H1 (cell line): ENCODE results near the gene CXCL16. TPM values are rescaled to one million over a fixed set of nuclear protein-coding genes. Genes with fewer than 3 reads are reported as not detected.

Source experiments
- CTCF ChIA-PET: fragments of 300-600 bp; sonication (Branson Sonifier 250); formaldehyde crosslinking; loops from one replicate; lab custom pipeline; 2021; ENCODE audit not compliant: partially characterized antibody; lab: Charles Lee
- POLR2A ChIA-PET: fragments of 300-600 bp; sonication (Branson Sonifier 250); formaldehyde crosslinking; loops from one replicate; lab custom pipeline; 2021; ENCODE audit warnings: inconsistent platforms; ENCODE audit not compliant: partially characterized antibody; lab: Charles Lee
- DNase-seq, 2 experiments: peaks; one replicate each; pipeline versions ENCODE4 v3.0.0 to v3.0.0-alpha.2; 2010 to 2022; ENCODE audit warnings: low spot score in 2 of 2, low read depth in 1 of 2, mixed read lengths in 1 of 2
- FAIRE-seq: peaks from 2 replicates; lab custom pipeline; 2011; peaks lifted over from hg19 to GRCh38; lab: Jason Lieb, UNC
- H2AFZ ChIP-seq: 2 replicates; pipeline ENCODE4 v1.8.1; 2012; ENCODE audit warnings: low read length, inconsistent platforms
- H2AK5ac ChIP-seq: 2 replicates; pipeline ENCODE4 v1.6.1; 2013; ENCODE audit warnings: low read depth, low read length
- H2BK120ac ChIP-seq: replicated peaks from 2 replicates; pipeline ENCODE3; 2013; ENCODE audit warnings: low read depth, low read length, inconsistent platforms
- H2BK12ac ChIP-seq: 2 replicates; pipeline ENCODE4 v1.6.1; 2013; ENCODE audit warnings: low read depth, low read length
- H2BK15ac ChIP-seq: 2 replicates; pipeline ENCODE4 v1.6.1; 2013; ENCODE audit warnings: low read length
- H2BK20ac ChIP-seq: 2 replicates; pipeline ENCODE4 v1.6.1; 2013; ENCODE audit warnings: low read length
- H2BK5ac ChIP-seq: 2 replicates; pipeline ENCODE4 v1.6.1; 2013; ENCODE audit warnings: low read depth, low read length
- H3K14ac ChIP-seq: 2 replicates; pipeline ENCODE4 v1.6.1; 2013; ENCODE audit warnings: inconsistent platforms; ENCODE audit not compliant: insufficient read length
- H3K18ac ChIP-seq: 2 replicates; pipeline ENCODE4 v1.6.1; 2013; ENCODE audit warnings: low read length; ENCODE audit errors: extremely low read depth
- H3K23ac ChIP-seq: 2 replicates; pipeline ENCODE4 v1.6.1; 2013; ENCODE audit warnings: inconsistent platforms; ENCODE audit not compliant: insufficient read length
- H3K23me2 ChIP-seq: 2 replicates; pipeline ENCODE4 v1.6.1; 2013; ENCODE audit warnings: low read depth, low read length
- H3K27ac ChIP-seq: 2 replicates; pipeline ENCODE4 v1.6.1; 2011; ENCODE audit warnings: low read depth, low read length, inconsistent platforms
- H3K27me3 ChIP-seq, 4 experiments: replicated peaks in 1 of 4; 1 replicate in 1 of 4; 2 replicates in 3 of 4; pipeline versions ENCODE4 v1.6.1 to v1.8.1; 2011 to 2013; ENCODE audit warnings: low read length in 3 of 4, mild to moderate bottlenecking in 3 of 4, inconsistent platforms in 2 of 4, mixed read lengths in 2 of 4, moderate library complexity in 1 of 4; ENCODE audit not compliant: control insufficient read depth in 3 of 4, insufficient read depth in 3 of 4; ENCODE audit errors: extremely low read depth in 1 of 4
- H3K36me3 ChIP-seq, 4 experiments: 2 replicates each; pipeline versions ENCODE4 v1.6.1 to v1.8.1; 2011 to 2013; ENCODE audit warnings: mild to moderate bottlenecking in 4 of 4, low read length in 3 of 4, moderate library complexity in 2 of 4, control low read depth in 1 of 4, inconsistent platforms in 1 of 4; ENCODE audit not compliant: insufficient read depth in 4 of 4, control insufficient read depth in 2 of 4
- H3K4ac ChIP-seq: replicated peaks from 2 replicates; pipeline ENCODE3; 2013; ENCODE audit warnings: low read length, low read depth, mixed read lengths, inconsistent platforms; ENCODE audit not compliant: insufficient read length
- H3K4me1 ChIP-seq, 4 experiments: replicated peaks in 1 of 4; 1 replicate in 1 of 4; 2 replicates in 3 of 4; pipeline versions ENCODE4 v1.6.1 to v1.8.1; 2011 to 2013; ENCODE audit warnings: low read length in 3 of 4, inconsistent platforms in 2 of 4, mixed read lengths in 1 of 4; ENCODE audit not compliant: insufficient read depth in 4 of 4, control insufficient read depth in 3 of 4
- H3K4me2 ChIP-seq, 2 experiments: 2 replicates each; pipeline versions ENCODE4 v1.6.1 to v1.8.1; 2011 to 2013; ENCODE audit warnings: low read depth in 2 of 2, low read length in 2 of 2, control low read depth in 1 of 2, inconsistent platforms in 1 of 2, mild to moderate bottlenecking in 1 of 2; ENCODE audit not compliant: insufficient read depth in 1 of 2
- H3K4me3 ChIP-seq, 4 experiments: fragments of 200-600, 300-600 bp in 1 of 4; sonication (generic), shearing (Covaris generic), sonication (Bioruptor Twin) in 1 of 4; 2 replicates each; pipeline versions ENCODE4 v1.5.1 to v1.8.1; 2011 to 2016; ENCODE audit warnings: low read length in 4 of 4, low read depth in 3 of 4, control low read depth in 2 of 4, inconsistent platforms in 2 of 4, mild to moderate bottlenecking in 2 of 4, mixed read lengths in 1 of 4, moderate library complexity in 1 of 4; ENCODE audit not compliant: insufficient read depth in 2 of 4; ENCODE audit errors: extremely low read depth in 1 of 4
- H3K56ac ChIP-seq: replicated peaks from 2 replicates; pipeline ENCODE3; 2013; ENCODE audit warnings: low read depth, mild to moderate bottlenecking, mixed read lengths, low read length, inconsistent platforms; ENCODE audit not compliant: insufficient read length
- H3K79me1 ChIP-seq: 2 replicates; pipeline ENCODE4 v1.6.1; 2013; ENCODE audit warnings: low read depth, low read length, control low read depth
- H3K79me2 ChIP-seq, 2 experiments: 2 replicates each; pipeline versions ENCODE4 v1.6.1 to v1.8.1; 2012 to 2013; ENCODE audit warnings: low read length in 2 of 2, mild to moderate bottlenecking in 2 of 2, inconsistent platforms in 1 of 2; ENCODE audit not compliant: insufficient read depth in 2 of 2, control insufficient read depth in 1 of 2
- H3K9ac ChIP-seq, 4 experiments: replicated peaks in 1 of 4; 1 replicate in 1 of 4; 2 replicates in 3 of 4; pipeline versions ENCODE4 v1.6.1 to v1.8.1; 2011 to 2013; ENCODE audit warnings: low read depth in 3 of 4, low read length in 3 of 4, control low read depth in 2 of 4, mild to moderate bottlenecking in 2 of 4, moderate library complexity in 2 of 4, inconsistent platforms in 1 of 4; ENCODE audit errors: extremely low read depth in 1 of 4
- H3K9me3 ChIP-seq, 2 experiments: 2 replicates each; pipeline versions ENCODE4 v1.6.1 to v1.8.1; 2012 to 2013; ENCODE audit warnings: mild to moderate bottlenecking in 2 of 2, moderate library complexity in 2 of 2, control low read depth in 1 of 2, inconsistent platforms in 1 of 2, low read depth in 1 of 2, low read length in 1 of 2, mixed read lengths in 1 of 2; ENCODE audit not compliant: insufficient read depth in 2 of 2
- H4K20me1 ChIP-seq, 2 experiments: replicated peaks in 1 of 2; 2 replicates each; pipeline versions ENCODE3 to v1.8.1; 2011 to 2013; ENCODE audit warnings: inconsistent platforms in 2 of 2, low read length in 2 of 2, mild to moderate bottlenecking in 1 of 2; ENCODE audit not compliant: insufficient read depth in 2 of 2, control insufficient read depth in 1 of 2
- H4K5ac ChIP-seq: 2 replicates; pipeline ENCODE4 v1.6.1; 2013; ENCODE audit warnings: low read length, low read depth, mixed read lengths, inconsistent platforms; ENCODE audit not compliant: insufficient read length
- H4K8ac ChIP-seq: 2 replicates; pipeline ENCODE4 v1.8.0; 2013; ENCODE audit warnings: mild to moderate bottlenecking, moderate library complexity, low read length, inconsistent platforms; ENCODE audit not compliant: insufficient read depth; ENCODE audit errors: extremely low read depth
- H4K91ac ChIP-seq: replicated peaks from 2 replicates; pipeline ENCODE3; 2013; ENCODE audit warnings: low read length, mixed read lengths, inconsistent platforms; ENCODE audit not compliant: insufficient read length
- CEBPB ChIP-seq: IDR thresholded peaks from 2 replicates; pipeline ENCODE4 v1.6.1; 2012; ENCODE audit warnings: low read depth, low read length
- JUN ChIP-seq: IDR thresholded peaks from 2 replicates; pipeline ENCODE4 v1.6.1; 2011; ENCODE audit warnings: low read depth, mild to moderate bottlenecking, improper control_type of control experiment, low read length
- POLR2A ChIP-seq, 2 experiments: IDR thresholded peaks; 1 replicate in 1 of 2; 2 replicates in 1 of 2; pipeline ENCODE4 v1.6.1; 2011; ENCODE audit warnings: low read depth in 2 of 2, low read length in 2 of 2, mild to moderate bottlenecking in 2 of 2; ENCODE audit errors: control extremely low read depth in 1 of 2
- SP2 ChIP-seq: IDR thresholded peaks from 2 replicates; pipeline ENCODE4 v1.6.1; 2012; ENCODE audit warnings: mild to moderate bottlenecking, low read length, inconsistent platforms
- WGBS, 2 experiments: shearing (Covaris generic) in 1 of 2; methylation state at CpG; one replicate each; pipeline versions ENCODE4 v1.1.6 to v1.1.7; 2013 to 2015; ENCODE audit warnings: low lambda C conversion rate in 2 of 2, mixed read lengths in 2 of 2, inconsistent platforms in 1 of 2, low coverage in 1 of 2, missing lambda C conversion rate in 1 of 2; ENCODE audit not compliant: insufficient replicate concordance in 2 of 2, insufficient coverage in 1 of 2, insufficient read length in 1 of 2; ENCODE audit errors: extremely low coverage in 1 of 2, missing lambda C conversion rate in 1 of 2; 5-methylcytosine and 5-hydroxymethylcytosine counted together
- polyA plus RNA-seq, 7 experiments: library from polyadenylated mRNA; depleted of rRNA in 3 of 7; stranded (reverse) in 5 of 7; unstranded in 2 of 7; fragments of >200 nt in 5 of 7; fragments of 200-250 nt in 2 of 7; gene quantifications; 1 replicate in 5 of 7; 2 replicates in 1 of 7; 4 replicates in 1 of 7; pipeline versions ENCODE4 v1.2.1 to v1.2.3, GENCODE V29; 2011 to 2013; ENCODE audit warnings: missing spikeins in 2 of 7, mixed read lengths in 2 of 7
- total RNA-seq: library from RNA; stranded (reverse); fragmentation: NEBNext Ultra II Directional; extraction: Animal tissue kit (Norgen Biotek cat#: 25700); gene quantifications from 2 replicates; pipeline ENCODE4 v1.2.1, GENCODE V29; 2021

The CXCL16 gene
- total and polyA plus RNA-seq, 2 of the 8 experiments (the other 6 are each of a cell fraction or from before 2014, with no cell fraction given), result 3.5 to 4.8 TPM

- Histone ChIP-seq H2AFZ (no peak overlapping the region), H3K14ac (no peak overlapping the region), H2BK20ac (no peak overlapping the region), H4K91ac (no peak overlapping the region), H3K27me3 (no peaks in the 10 kb centered on the region), H3K4me2 (no peak overlapping the region), H3K79me2 (peaks cover 41 to 78% of the 10 kb centered on the region in 2 experiments), H3K79me1 (peaks cover 4% of the 10 kb centered on the region; the same call in 1 of the 2 replicates), H3K4me3 (no peak overlapping the region), H3K9me3 (no peaks in the 10 kb centered on the region), H2BK5ac (no peak overlapping the region), H3K36me3 (peaks cover 3 to 9% (median 5%) of the 10 kb centered on the region in 4 experiments), H3K4ac (no peak overlapping the region), H2BK15ac (no peak overlapping the region), H3K27ac (no peak overlapping the region), H3K56ac (no peak overlapping the region), H3K23ac (no peak overlapping the region), H3K4me1 (peaks cover 0 to 15% (median 6%) of the 10 kb centered on the region in 4 experiments; a peak in 6 of 7 replicates), H4K20me1 (peaks cover 10 to 17% of the 10 kb centered on the region in 2 experiments), H3K9ac (no peak overlapping the region), H3K23me2 (peaks cover 5% of the 10 kb centered on the region; the same call in 1 of the 2 replicates), H2BK120ac (no peak overlapping the region), H2AK5ac (no peak overlapping the region), H4K8ac (no peak overlapping the region), H3K18ac (no peak overlapping the region), H4K5ac (no peak overlapping the region), H2BK12ac (no peak overlapping the region)
- DNase-seq (no peak), FAIRE-seq (no peak)
- 88% methylated on average over 1 of the region's 1 CpG; no CpG with 5 or more reads in 1 of the 2 experiments for WGBS, 2 experiments
- CTCF ChIA-PET, result interaction anchor here (0.6 to 1.6 kb wide), 4 partner anchors 9 to 94 kb away, joined by 3 to 6 read pairs (median 4); partner anchors contain the start of gene ARRB2
- TF ChIP-seq JUN (no peak), SP2 (no peak), CEBPB (no peak), POLR2A (IDR thresholded peaks at IDR 0.05; ENCODE audit: control extremely low read depth in 1 of 2, low read depth in 2 of 2, low read length in 2 of 2) (no peak)
- POLR2A ChIA-PET, result interaction anchor here (1.5 to 3.6 kb wide), 2 partner anchors 17 to 31 kb away, joined by 4 to 14 read pairs; no protein-coding TSS in a partner anchor
Observed at GRCh38 chr17:4701116-4701515, 38.6 kb downstream of the CXCL16 start.
